ENCODE measurements around the gene EPHB1. TPM values are rescaled to one million over a fixed set of nuclear protein-coding genes. Genes with fewer than 3 reads are reported as not detected.

The EPHB1 gene
- polyA plus RNA-seq, 4 donors: 0.65 to 1.0 TPM; not detected in 2

DNA sequence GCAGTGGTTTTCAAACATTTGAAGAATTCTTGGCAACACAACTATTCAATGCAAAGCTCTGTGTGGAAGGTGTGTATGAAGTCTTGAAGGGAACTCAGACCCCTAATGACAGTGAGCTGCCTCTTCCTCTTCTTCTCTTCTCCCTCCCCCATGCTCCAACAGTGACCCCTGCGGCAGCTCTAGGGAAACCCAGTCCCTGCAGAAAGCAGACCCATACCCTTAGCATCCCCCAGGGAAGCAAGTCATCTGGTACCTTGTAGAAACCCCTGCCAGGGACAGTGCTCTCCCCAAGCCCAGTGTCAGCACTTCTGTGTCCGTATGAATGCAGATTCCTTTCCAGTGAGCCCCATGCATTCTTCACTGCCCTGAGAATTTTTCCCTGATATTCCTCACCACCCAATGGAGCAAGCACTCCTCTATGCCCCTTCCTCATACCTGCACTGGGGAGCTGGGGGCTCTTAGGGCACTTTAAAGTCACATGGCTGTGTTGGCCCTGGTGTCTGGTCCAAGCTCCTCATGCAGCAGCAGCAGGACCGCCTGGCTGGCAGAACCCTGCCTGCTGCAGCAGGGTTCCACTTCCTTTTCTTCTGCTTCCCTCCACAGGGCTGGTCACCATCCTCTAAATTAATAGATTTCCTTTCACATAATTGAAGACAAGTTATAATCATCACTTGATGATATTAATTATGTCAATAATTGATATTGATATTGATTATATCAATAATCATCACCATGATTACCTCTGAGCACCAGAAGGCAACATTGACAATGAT lies 442.5 kb downstream of the EPHB1 start:
- Histone ChIP-seq H3K36me3 (ENCODE audit: control insufficient read depth in 3 of 3, insufficient read depth in 2 of 3, low read depth in 1 of 3, low read length in 3 of 3) (no peaks in the 10 kb centered on the region), H3K9me3 (ENCODE audit: control insufficient read depth in 2 of 2, insufficient read depth in 1 of 2, low read depth in 1 of 2, low read length in 1 of 2) (peaks cover 0 to 4% of the 10 kb centered on the region in 2 donors), H3K27me3 (ENCODE audit: control insufficient read depth in 3 of 3, insufficient read depth in 3 of 3, low read length in 3 of 3) (no peaks in the 10 kb centered on the region), H3K4me1 (ENCODE audit: control insufficient read depth in 3 of 3, insufficient read depth in 2 of 3, low read depth in 1 of 3, low read length in 2 of 3) (no peaks in the 10 kb centered on the region), H3K27ac (ENCODE audit: low read depth in 1 of 3, low read length in 2 of 3) (no peak overlapping the region), H3K4me3 (ENCODE audit: low read depth in 1 of 3, low read length in 3 of 3) (no peak overlapping the region)
- DNase-seq (no peak), FAIRE-seq (no peak)
- WGBS, 3 donors: 61 to 82% (median 76%) methylated on average over 3 of the region's 3 CpGs

DNA sequence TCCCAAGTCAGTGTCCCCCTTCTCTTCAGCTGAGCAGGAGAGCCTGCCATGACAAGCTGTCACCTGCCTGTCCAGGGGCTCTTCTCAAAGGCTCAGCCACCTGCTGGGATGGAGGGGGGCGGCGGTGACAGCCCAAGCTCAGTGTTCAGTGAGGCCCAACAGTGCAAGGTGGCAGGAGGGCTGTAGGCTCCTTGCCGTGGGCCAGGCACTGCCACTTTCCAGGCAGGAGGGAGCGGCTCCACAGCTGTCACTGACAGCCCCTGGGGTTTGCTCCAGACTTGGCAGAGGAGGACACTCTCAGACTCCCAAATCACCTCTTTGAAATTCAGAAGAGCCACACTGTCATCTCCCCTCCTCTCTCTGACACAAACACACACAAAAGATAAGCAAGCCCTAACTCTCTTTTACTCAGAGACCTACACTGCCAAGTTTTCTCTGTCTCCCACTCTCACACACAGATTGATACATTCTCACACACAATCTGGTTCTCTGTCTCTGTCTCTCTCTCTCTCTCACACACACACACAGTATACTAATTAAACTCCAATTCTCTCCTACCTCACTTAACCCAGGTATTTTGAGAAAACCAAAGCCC lies 443.3 kb downstream of the EPHB1 start:
- FAIRE-seq: no peak
- no peak for DNase-seq
- Histone ChIP-seq H3K4me3 (ENCODE audit: low read depth in 1 of 3, low read length in 3 of 3) (no peak overlapping the region), H3K4me1 (ENCODE audit: control insufficient read depth in 3 of 3, insufficient read depth in 2 of 3, low read depth in 1 of 3, low read length in 2 of 3) (no peaks in the 10 kb centered on the region), H3K36me3 (ENCODE audit: control insufficient read depth in 3 of 3, insufficient read depth in 2 of 3, low read depth in 1 of 3, low read length in 3 of 3) (no peaks in the 10 kb centered on the region), H3K9me3 (ENCODE audit: control insufficient read depth in 2 of 2, insufficient read depth in 1 of 2, low read depth in 1 of 2, low read length in 1 of 2) (peaks cover 0 to 2% of the 10 kb centered on the region in 2 donors), H3K27ac (ENCODE audit: low read depth in 1 of 3, low read length in 2 of 3) (no peak overlapping the region), H3K27me3 (ENCODE audit: control insufficient read depth in 3 of 3, insufficient read depth in 3 of 3, low read length in 3 of 3) (no peaks in the 10 kb centered on the region)
- 70 to 83% (median 78%) methylated on average over 4 of the region's 4 CpGs for WGBS, 3 donors

DNA sequence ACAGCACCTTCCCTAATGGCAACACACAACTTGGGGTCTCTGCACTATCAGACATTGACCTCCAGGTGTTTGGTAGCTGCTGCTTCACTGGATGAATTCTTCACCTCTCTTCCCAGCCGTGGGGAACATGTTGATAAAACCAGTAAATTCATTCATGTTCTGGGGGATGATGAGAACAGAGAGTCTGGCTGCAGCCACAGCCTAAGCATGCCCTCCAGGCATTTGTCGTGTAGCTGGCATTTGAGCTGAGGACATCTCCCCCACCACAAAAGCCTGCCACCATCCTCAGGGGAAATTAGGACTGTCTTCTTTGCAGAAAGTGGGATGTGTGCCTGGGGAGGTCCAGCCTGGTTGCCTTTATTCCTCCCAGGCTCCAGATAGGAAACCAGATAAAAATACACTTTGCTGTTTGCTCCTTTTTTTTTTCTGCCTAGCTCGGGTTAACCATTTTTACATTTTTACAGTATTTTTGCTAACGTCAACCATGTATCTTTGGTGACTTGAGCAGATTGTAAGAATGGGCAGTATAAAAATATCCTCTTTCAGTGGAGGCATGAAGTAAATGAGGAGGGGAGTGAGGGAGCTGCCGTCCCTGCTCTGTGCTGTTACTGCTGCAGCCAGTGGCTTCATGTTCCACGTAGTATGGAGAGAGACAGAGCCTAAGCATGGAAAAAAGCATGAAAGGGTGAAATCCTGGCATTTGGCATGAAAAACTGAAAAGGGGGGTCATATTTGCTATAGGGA lies 444.0 kb downstream of the EPHB1 start:
- no peak overlapping the region for H3K27ac ChIP-seq (ENCODE audit: low read depth in 1 of 3, low read length in 2 of 3)
- no peaks in the 10 kb centered on the region for H3K4me1 ChIP-seq (ENCODE audit: control insufficient read depth in 3 of 3, insufficient read depth in 2 of 3, low read depth in 1 of 3, low read length in 2 of 3)
- no peak overlapping the region for H3K4me3 ChIP-seq (ENCODE audit: low read depth in 1 of 3, low read length in 3 of 3)
- FAIRE-seq: no peak
- WGBS, 3 donors: 64 to 78% (median 67%) methylated on average over 6 of the region's 6 CpGs
- no peaks in the 10 kb centered on the region for H3K9me3 ChIP-seq (ENCODE audit: control insufficient read depth in 2 of 2, insufficient read depth in 1 of 2, low read depth in 1 of 2, low read length in 1 of 2)
- DNase-seq: no peak
- no peaks in the 10 kb centered on the region for H3K27me3 ChIP-seq (ENCODE audit: control insufficient read depth in 3 of 3, insufficient read depth in 3 of 3, low read length in 3 of 3)
- no peaks in the 10 kb centered on the region for H3K36me3 ChIP-seq (ENCODE audit: control insufficient read depth in 3 of 3, insufficient read depth in 2 of 3, low read depth in 1 of 3, low read length in 3 of 3)

GRCh38 chr3:135239615-135239884 lies 444.5 kb downstream of the EPHB1 start:
- no peaks in the 10 kb centered on the region for H3K9me3 ChIP-seq (ENCODE audit: control insufficient read depth in 2 of 2, insufficient read depth in 1 of 2, low read depth in 1 of 2, low read length in 1 of 2)
- 41 to 53% (median 42%) methylated on average over 1 of the region's 1 CpG for WGBS, 3 donors
- FAIRE-seq (no peak), DNase-seq (no peak)
- H3K27me3 ChIP-seq (ENCODE audit: control insufficient read depth in 3 of 3, insufficient read depth in 3 of 3, low read length in 3 of 3): no peaks in the 10 kb centered on the region
- H3K4me3 ChIP-seq (ENCODE audit: low read depth in 1 of 3, low read length in 3 of 3): no peak overlapping the region
- no peak overlapping the region for H3K27ac ChIP-seq (ENCODE audit: low read depth in 1 of 3, low read length in 2 of 3)
- no peaks in the 10 kb centered on the region for H3K36me3 ChIP-seq (ENCODE audit: control insufficient read depth in 3 of 3, insufficient read depth in 2 of 3, low read depth in 1 of 3, low read length in 3 of 3)
- no peaks in the 10 kb centered on the region for H3K4me1 ChIP-seq (ENCODE audit: control insufficient read depth in 3 of 3, insufficient read depth in 2 of 3, low read depth in 1 of 3, low read length in 2 of 3)

DNA sequence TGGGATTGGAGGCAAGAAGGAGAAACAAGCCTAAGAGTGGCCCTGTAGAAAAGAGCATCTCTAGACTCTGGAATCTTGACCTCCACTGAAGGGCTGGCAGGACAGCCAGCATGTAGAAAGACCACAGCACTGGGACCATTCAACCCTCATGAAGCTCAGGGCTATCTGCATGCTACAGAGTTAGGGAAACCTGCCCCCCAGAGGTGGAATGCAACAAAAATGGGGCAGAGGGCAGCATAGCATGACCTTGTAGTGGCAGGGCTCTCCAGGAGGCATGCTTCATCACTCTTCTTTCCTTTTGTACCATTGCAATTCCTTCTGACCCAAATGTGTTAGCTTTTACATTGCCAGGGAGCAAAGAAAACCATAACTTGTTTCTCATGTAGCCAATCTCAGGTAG lies 445.4 kb downstream of the EPHB1 start:
- no peaks in the 10 kb centered on the region for H3K36me3 ChIP-seq (ENCODE audit: control insufficient read depth in 3 of 3, insufficient read depth in 2 of 3, low read depth in 1 of 3, low read length in 3 of 3)
- no peak overlapping the region for H3K4me3 ChIP-seq (ENCODE audit: low read depth in 1 of 3, low read length in 3 of 3)
- FAIRE-seq (no peak), DNase-seq (no peak)
- no peak overlapping the region for H3K27ac ChIP-seq (ENCODE audit: low read depth in 1 of 3, low read length in 2 of 3)
- H3K9me3 ChIP-seq (ENCODE audit: control insufficient read depth in 2 of 2, insufficient read depth in 1 of 2, low read depth in 1 of 2, low read length in 1 of 2): no peaks in the 10 kb centered on the region
- H3K27me3 ChIP-seq (ENCODE audit: control insufficient read depth in 3 of 3, insufficient read depth in 3 of 3, low read length in 3 of 3): no peaks in the 10 kb centered on the region
- no peaks in the 10 kb centered on the region for H3K4me1 ChIP-seq (ENCODE audit: control insufficient read depth in 3 of 3, insufficient read depth in 2 of 3, low read depth in 1 of 3, low read length in 2 of 3)

- no peaks in the 10 kb centered on the region for H3K36me3 ChIP-seq (ENCODE audit: control insufficient read depth in 3 of 3, insufficient read depth in 2 of 3, low read depth in 1 of 3, low read length in 3 of 3)
- no peak for FAIRE-seq
- H3K27me3 ChIP-seq (ENCODE audit: control insufficient read depth in 3 of 3, insufficient read depth in 3 of 3, low read length in 3 of 3): no peaks in the 10 kb centered on the region
- H3K4me3 ChIP-seq (ENCODE audit: low read depth in 1 of 3, low read length in 3 of 3): no peak overlapping the region
- H3K4me1 ChIP-seq (ENCODE audit: control insufficient read depth in 3 of 3, insufficient read depth in 2 of 3, low read depth in 1 of 3, low read length in 2 of 3): no peaks in the 10 kb centered on the region
- no peaks in the 10 kb centered on the region for H3K9me3 ChIP-seq (ENCODE audit: control insufficient read depth in 2 of 2, insufficient read depth in 1 of 2, low read depth in 1 of 2, low read length in 1 of 2)
- H3K27ac ChIP-seq (ENCODE audit: low read depth in 1 of 3, low read length in 2 of 3): no peak overlapping the region
- 83 to 90% (median 89%) methylated on average over 2 of the region's 2 CpGs for WGBS, 3 donors
- DNase-seq: no peak
Measured at GRCh38 chr3:135242285-135242684, 447.2 kb downstream of the EPHB1 start.

DNA sequence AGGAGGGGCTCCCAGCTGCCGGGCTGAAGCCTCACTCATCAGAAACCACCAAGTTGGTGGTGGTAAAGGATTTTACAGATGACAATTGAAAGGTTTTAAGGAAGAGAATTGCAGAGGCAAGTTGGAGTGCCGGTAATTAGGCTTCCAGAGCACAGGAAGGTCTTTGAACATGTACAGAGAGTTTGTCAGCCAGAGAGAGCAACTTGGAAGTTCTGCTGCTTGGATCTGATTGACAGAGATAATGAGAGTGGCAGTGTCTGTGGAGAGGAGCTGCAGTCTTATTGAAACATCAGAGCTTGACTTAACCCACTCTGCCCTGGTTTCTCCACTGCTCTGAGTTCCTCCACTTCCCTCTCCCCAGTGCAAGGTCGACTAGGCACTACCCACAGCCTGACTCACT lies 448.6 kb downstream of the EPHB1 start:
- DNase-seq (no peak), FAIRE-seq (no peak)
- no peaks in the 10 kb centered on the region for H3K9me3 ChIP-seq (ENCODE audit: control insufficient read depth in 2 of 2, insufficient read depth in 1 of 2, low read depth in 1 of 2, low read length in 1 of 2)
- H3K4me1 ChIP-seq (ENCODE audit: control insufficient read depth in 3 of 3, insufficient read depth in 2 of 3, low read depth in 1 of 3, low read length in 2 of 3): no peaks in the 10 kb centered on the region
- H3K36me3 ChIP-seq (ENCODE audit: control insufficient read depth in 3 of 3, insufficient read depth in 2 of 3, low read depth in 1 of 3, low read length in 3 of 3): no peaks in the 10 kb centered on the region
- no peak overlapping the region for H3K27ac ChIP-seq (ENCODE audit: low read depth in 1 of 3, low read length in 2 of 3)
- H3K4me3 ChIP-seq (ENCODE audit: low read depth in 1 of 3, low read length in 3 of 3): no peak overlapping the region
- H3K27me3 ChIP-seq (ENCODE audit: control insufficient read depth in 3 of 3, insufficient read depth in 3 of 3, low read length in 3 of 3): no peaks in the 10 kb centered on the region
- 68 to 79% (median 74%) methylated on average over 3 of the region's 3 CpGs for whole genome bisulfite sequencing, 3 donors

GRCh38 chr3:135246027-135246426 lies 451.0 kb downstream of the EPHB1 start:
- 84 to 90% (median 86%) methylated on average over 1 of the region's 1 CpG for WGBS, 3 donors
- no peak overlapping the region for H3K27ac ChIP-seq (ENCODE audit: low read depth in 1 of 3, low read length in 2 of 3)
- DNase-seq (no peak), FAIRE-seq (no peak)
- H3K4me3 ChIP-seq (ENCODE audit: low read depth in 1 of 3, low read length in 3 of 3): no peak overlapping the region
- H3K36me3 ChIP-seq (ENCODE audit: control insufficient read depth in 3 of 3, insufficient read depth in 2 of 3, low read depth in 1 of 3, low read length in 3 of 3): no peaks in the 10 kb centered on the region
- no peaks in the 10 kb centered on the region for H3K9me3 ChIP-seq (ENCODE audit: control insufficient read depth in 2 of 2, insufficient read depth in 1 of 2, low read depth in 1 of 2, low read length in 1 of 2)
- H3K27me3 ChIP-seq (ENCODE audit: control insufficient read depth in 3 of 3, insufficient read depth in 3 of 3, low read length in 3 of 3): no peaks in the 10 kb centered on the region
- H3K4me1 ChIP-seq (ENCODE audit: control insufficient read depth in 3 of 3, insufficient read depth in 2 of 3, low read depth in 1 of 3, low read length in 2 of 3): no peaks in the 10 kb centered on the region
